ENCODE results near the gene WDR64.
A peak's percentile ranks its signal among the peaks of the same experiment; 100 is the strongest.

The WDR64 gene

GRCh38 chr1:241652012-241652411 is at the start of gene WDR64:
Gene WDR64 (plus strand): TSS chr1:241652281. CDS start chr1:241652485, 204 bp downstream.
- in situ Hi-C loops (cut with MboI; ENCODE audit: low pct_unique_long_range_greater_than_20kb, low sequenced_read_pairs), result no loop called here

GRCh38 chr1:241603731-241604245 is 48.3 kb upstream of the WDR64 start:
- no peak for DNase-seq
- in situ Hi-C loops (cut with MboI; ENCODE audit: low pct_unique_long_range_greater_than_20kb, low sequenced_read_pairs), result no loop called here

More at GRCh38 chr1:241652012-241652411, at the start of gene WDR64:
- no peak for DNase-seq

- DNase-seq, result peak; percentile 21
- in situ Hi-C loops (cut with MboI; ENCODE audit: low pct_unique_long_range_greater_than_20kb, low sequenced_read_pairs), result no loop called here
Observed at GRCh38 chr1:241605146-241605805, 46.8 kb upstream of the WDR64 start.

GRCh38 chr1:241606544-241606943 is 45.5 kb upstream of the WDR64 start:
- DNase-seq, result no peak

GRCh38 chr1:241607497-241607896 is 44.6 kb upstream of the WDR64 start:
- no peak for DNase-seq
- in situ Hi-C loops (cut with MboI; ENCODE audit: low pct_unique_long_range_greater_than_20kb, low sequenced_read_pairs), result no loop called here

More at GRCh38 chr1:241606544-241606943, 45.5 kb upstream of the WDR64 start:
- in situ Hi-C loops (cut with MboI; ENCODE audit: low pct_unique_long_range_greater_than_20kb, low sequenced_read_pairs), result no loop called here

GRCh38 chr1:241608379-241609033 is 43.6 kb upstream of the WDR64 start:
- in situ Hi-C loops (cut with MboI; ENCODE audit: low pct_unique_long_range_greater_than_20kb, low sequenced_read_pairs), result no loop called here
- no peak for DNase-seq

GRCh38 chr1:241610056-241610815 is 41.8 kb upstream of the WDR64 start:
- no peak for DNase-seq
- in situ Hi-C loops (cut with MboI; ENCODE audit: low pct_unique_long_range_greater_than_20kb, low sequenced_read_pairs), result no loop called here

GRCh38 chr1:241611063-241611462 is 41.0 kb upstream of the WDR64 start:
- in situ Hi-C loops (cut with MboI; ENCODE audit: low pct_unique_long_range_greater_than_20kb, low sequenced_read_pairs), result no loop called here
- DNase-seq, result peak; percentile 63

GRCh38 chr1:241611736-241612135 is 40.3 kb upstream of the WDR64 start:
- DNase-seq, result no peak
- in situ Hi-C loops (cut with MboI; ENCODE audit: low pct_unique_long_range_greater_than_20kb, low sequenced_read_pairs), result no loop called here

GRCh38 chr1:241612533-241613477 is 39.3 kb upstream of the WDR64 start:
- in situ Hi-C loops (cut with MboI; ENCODE audit: low pct_unique_long_range_greater_than_20kb, low sequenced_read_pairs), result no loop called here
- DNase-seq, result no peak

GRCh38 chr1:241614144-241614543 is 37.9 kb upstream of the WDR64 start:
- in situ Hi-C loops (cut with MboI; ENCODE audit: low pct_unique_long_range_greater_than_20kb, low sequenced_read_pairs), result no loop called here
- DNase-seq, result no peak

GRCh38 chr1:241614572-241614971 is 37.5 kb upstream of the WDR64 start:
- in situ Hi-C loops (cut with MboI; ENCODE audit: low pct_unique_long_range_greater_than_20kb, low sequenced_read_pairs), result no loop called here
- DNase-seq, result no peak

GRCh38 chr1:241615043-241615974 is 36.8 kb upstream of the WDR64 start:
- no peak for DNase-seq
- in situ Hi-C loops (cut with MboI; ENCODE audit: low pct_unique_long_range_greater_than_20kb, low sequenced_read_pairs), result no loop called here

- DNase-seq, result no peak
- in situ Hi-C loops (cut with MboI; ENCODE audit: low pct_unique_long_range_greater_than_20kb, low sequenced_read_pairs), result no loop called here
Observed at GRCh38 chr1:241617426-241617825, 34.7 kb upstream of the WDR64 start.

- no peak for DNase-seq
- in situ Hi-C loops (cut with MboI; ENCODE audit: low pct_unique_long_range_greater_than_20kb, low sequenced_read_pairs), result no loop called here
Observed at GRCh38 chr1:241622669-241623068, 29.4 kb upstream of the WDR64 start.

- no peak for DNase-seq
- in situ Hi-C loops (cut with MboI; ENCODE audit: low pct_unique_long_range_greater_than_20kb, low sequenced_read_pairs), result no loop called here
Observed at GRCh38 chr1:241624935-241625334, 27.1 kb upstream of the WDR64 start.

GRCh38 chr1:241627453-241628259 is 24.4 kb upstream of the WDR64 start:
- in situ Hi-C loops (cut with MboI; ENCODE audit: low pct_unique_long_range_greater_than_20kb, low sequenced_read_pairs), result no loop called here
- DNase-seq, result peak; percentile 75
